Brain microvascular endothelial cell (primary cell): ENCODE results near the gene SELENOV.

Source experiments
- DNase-seq: peaks from one replicate; pipeline ENCODE4 v3.0.0-alpha.2; 2020
- H3K27ac ChIP-seq: fragments of 250-450 bp; sonication (Bioruptor Pico); 2 replicates; pipeline ENCODE4 v1.5.1; 2020; ENCODE audit warnings: mild to moderate bottlenecking, moderate library complexity
- H3K27me3 ChIP-seq: fragments of 250-450 bp; sonication (Bioruptor Pico); replicated peaks from 2 replicates; pipeline ENCODE4 v1.5.1; 2020; ENCODE audit warnings: mild to moderate bottlenecking
- H3K36me3 ChIP-seq: fragments of 250-450 bp; sonication (Bioruptor Pico); replicated peaks from 2 replicates; pipeline ENCODE4 v1.5.1; 2020; ENCODE audit warnings: mild to moderate bottlenecking
- H3K4me3 ChIP-seq: 2 replicates; pipeline ENCODE4 v1.5.1; 2011; ENCODE audit warnings: low read depth, mild to moderate bottlenecking, control low read depth, low read length, moderate library complexity
- CTCF ChIP-seq: IDR thresholded peaks from 2 replicates; pipeline ENCODE4 v1.5.1; 2011; ENCODE audit warnings: low read depth, mild to moderate bottlenecking, moderate library complexity, low read length, control low read depth, inconsistent platforms; ENCODE audit errors: missing control alignments
- in situ Hi-C: cut with HindIII; loops from 2 replicates; pipeline ENCODE4 v1.10.0; 2017; ENCODE audit warnings: low sequenced_read_pairs, low pct_ligation_motif_present

The SELENOV gene

GRCh38 chr19:39516270-39516669 is 1.3 kb downstream of the SELENOV start:
- DNase-seq, result no peak
- no peaks in the 10 kb centered on the region for H3K36me3 ChIP-seq
- H3K4me3 ChIP-seq, result no peak overlapping the region
- H3K27ac ChIP-seq, result no peak overlapping the region
- H3K27me3 ChIP-seq, result peaks cover 34% of the 10 kb centered on the region
- in situ Hi-C loops, result no loop called here
- TF ChIP-seq CTCF, result no peak

- Histone ChIP-seq H3K27me3 (peaks cover 34% of the 10 kb centered on the region), H3K27ac (no peak overlapping the region), H3K4me3 (no peak overlapping the region), H3K36me3 (no peaks in the 10 kb centered on the region)
- in situ Hi-C loops, result no loop called here
- no peak for TF ChIP-seq CTCF
- DNase-seq, result no peak
Observed at GRCh38 chr19:39517432-39517831, 2.5 kb downstream of the SELENOV start.

- no peaks in the 10 kb centered on the region for H3K36me3 ChIP-seq
- H3K27ac ChIP-seq, result no peak overlapping the region
- peaks cover 34% of the 10 kb centered on the region for H3K27me3 ChIP-seq
- DNase-seq, result no peak
- in situ Hi-C loops, result no loop called here
- no peak for TF ChIP-seq CTCF
- no peak overlapping the region for H3K4me3 ChIP-seq
Observed at GRCh38 chr19:39518458-39518857, 3.5 kb downstream of the SELENOV start.

- H3K4me3 ChIP-seq, result no peak overlapping the region
- no peak for DNase-seq
- peaks cover 30% of the 10 kb centered on the region for H3K27me3 ChIP-seq
- no peaks in the 10 kb centered on the region for H3K36me3 ChIP-seq
- TF ChIP-seq CTCF, result no peak
- in situ Hi-C loops, result no loop called here
- H3K27ac ChIP-seq, result no peak overlapping the region
Observed at GRCh38 chr19:39518975-39519374, 4.0 kb downstream of the SELENOV start.

- Histone ChIP-seq H3K27me3 (peaks cover 11% of the 10 kb centered on the region), H3K36me3 (no peaks in the 10 kb centered on the region), H3K27ac (no peak overlapping the region), H3K4me3 (no peak overlapping the region)
- DNase-seq, result no peak
- in situ Hi-C loops, result no loop called here
- TF ChIP-seq CTCF, result no peak
Observed at GRCh38 chr19:39520541-39521484, 5.9 kb downstream of the SELENOV start.
